NCI-H82 treated with DMSO at 0.1 percent for 48 hours (cell line): Measurements from ENCODE around the gene C11orf97.
"Not testable (repeated sequence)": the region's sequence is repeated elsewhere in the genome, so short reads cannot be mapped to it uniquely, and the experiment has no call there.

Experiments used
- DNase-seq: peaks from one replicate; lab custom pipeline; 2025; ENCODE audit not compliant: unreplicated experiment; lab: John Stamatoyannopoulos, UW

The C11orf97 gene, protein sequence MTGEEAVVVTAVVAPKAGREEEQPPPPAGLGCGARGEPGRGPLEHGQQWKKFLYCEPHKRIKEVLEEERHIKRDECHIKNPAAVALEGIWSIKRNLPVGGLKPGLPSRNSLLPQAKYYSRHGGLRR

GRCh38 chr11:94511932-94512781 is at the start of gene C11orf97:
Gene C11orf97, plus strand, starts transcription at chr11:94512461. Its CDS starts 68 bp downstream, at chr11:94512529.
- no peak for DNase-seq

DNA sequence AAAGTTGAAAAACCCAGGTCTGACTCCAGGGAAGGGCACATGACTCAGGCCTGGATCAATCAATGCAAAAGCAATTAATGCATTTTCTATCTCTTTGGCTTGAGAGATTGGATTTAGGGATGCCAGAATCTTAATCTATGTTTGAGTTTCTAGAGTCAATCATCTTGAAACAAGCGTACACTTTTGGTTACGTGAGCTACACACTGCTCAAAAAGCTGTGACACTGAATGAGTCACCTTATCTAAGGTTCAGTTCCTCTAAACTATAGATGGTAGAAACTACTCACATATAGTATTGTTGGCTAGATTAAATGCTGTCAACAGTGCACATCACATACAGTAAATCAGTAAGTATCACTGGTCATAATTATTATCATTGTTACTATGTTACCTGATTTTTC is 42.8 kb upstream of the C11orf97 start:
- DNase-seq: no peak

- no peak for DNase-seq
Observed at GRCh38 chr11:94472916-94473799, 39.1 kb upstream of the C11orf97 start.

DNA sequence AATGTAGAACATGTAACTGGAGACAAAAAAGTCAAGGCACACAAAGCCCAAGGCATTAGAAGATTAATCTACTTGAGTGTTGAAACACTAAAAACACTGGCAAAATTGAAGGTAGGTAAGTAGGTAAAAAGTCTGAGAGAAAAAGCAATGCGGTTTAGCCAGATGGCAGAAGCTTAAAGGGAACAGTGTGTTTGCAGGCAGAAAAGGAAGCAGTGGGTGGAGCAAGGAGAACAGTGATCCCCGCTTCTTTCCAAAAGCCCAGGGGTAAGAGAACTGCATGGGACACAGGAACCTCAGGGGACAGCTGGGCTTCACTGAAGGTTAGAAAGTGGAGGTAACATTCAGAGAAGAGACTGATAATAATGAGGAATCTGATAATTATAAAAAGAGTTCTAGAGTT is 34.6 kb upstream of the C11orf97 start:
- DNase-seq: no peak

DNA sequence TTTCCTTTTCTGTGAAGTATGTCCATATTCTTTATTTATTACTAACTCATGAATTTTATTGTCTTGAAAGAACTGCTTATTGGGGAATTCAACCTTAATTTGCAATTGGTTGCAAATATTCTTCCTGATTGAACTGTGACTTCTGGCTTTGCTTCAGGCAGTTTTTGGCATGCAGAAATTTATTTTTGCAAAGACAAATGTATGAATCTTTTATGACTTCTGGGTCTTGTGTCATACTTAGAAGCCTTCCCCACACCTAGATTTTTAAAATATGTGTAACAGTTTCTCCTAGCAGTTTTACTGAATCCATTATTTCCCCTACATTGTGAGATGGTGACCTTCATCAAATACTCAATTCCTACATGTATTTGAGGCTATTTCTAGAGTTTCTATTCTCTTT is 30.9 kb upstream of the C11orf97 start:
- DNase-seq: no peak

DNA sequence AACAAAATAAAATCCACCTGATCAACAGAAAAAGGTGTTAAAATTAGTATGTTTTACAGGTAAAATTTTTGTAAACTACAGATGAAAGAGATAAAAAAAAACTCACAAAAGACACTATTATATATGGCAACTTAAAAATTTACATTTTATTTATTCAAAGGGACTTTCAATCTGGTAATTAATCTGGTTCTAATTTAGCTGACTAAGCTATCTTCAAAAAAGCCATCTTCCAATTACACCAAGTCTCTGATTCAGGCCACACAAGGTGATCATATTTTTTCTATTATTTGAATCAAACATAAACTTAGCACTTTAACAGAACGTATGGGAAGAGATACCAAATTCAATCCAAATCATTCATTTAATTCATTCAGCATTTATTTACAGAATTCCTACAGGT is 26.2 kb upstream of the C11orf97 start:
- DNase-seq: no peak

- DNase-seq: peak; percentile 83
Observed at GRCh38 chr11:94493281-94494125, 18.8 kb upstream of the C11orf97 start, which contains the start of the genes ANKRD49 and MRE11. Gene ANKRD49, plus strand, starts transcription at chr11:94493984. Its CDS starts 2,710 bp downstream, at chr11:94496694. Gene MRE11, minus strand, starts transcription at chr11:94493844. Its CDS starts 1,043 bp downstream, at chr11:94492801.

DNA sequence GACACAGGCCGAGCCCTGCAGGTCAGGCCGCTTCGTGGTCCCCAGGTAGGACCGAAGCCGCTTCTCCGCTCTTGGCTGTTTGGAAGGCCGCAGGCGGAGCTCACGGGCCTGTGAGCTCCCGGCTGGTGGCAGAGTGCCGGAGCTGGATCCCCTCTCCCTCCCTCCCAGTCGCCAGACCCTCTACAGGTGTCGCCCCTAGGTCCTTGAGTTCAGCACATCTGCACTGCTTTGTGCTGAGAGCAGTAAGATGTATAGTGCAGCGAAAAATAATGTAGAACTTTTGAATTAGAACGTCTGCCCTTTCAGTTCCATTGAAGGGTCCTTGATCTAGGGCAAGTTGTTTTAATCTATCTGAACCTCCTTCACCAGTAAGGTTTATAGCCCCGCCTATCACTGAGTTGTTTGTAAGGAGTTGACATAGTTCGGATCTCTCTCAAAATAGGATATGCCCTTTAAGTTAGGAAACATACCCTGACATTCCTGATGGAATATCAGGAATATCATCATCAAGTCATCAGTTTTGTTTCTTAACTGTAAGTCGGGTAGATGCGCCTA is 18.1 kb upstream of the C11orf97 start:
- no peak for DNase-seq

- DNase-seq: no peak
Observed at GRCh38 chr11:94500181-94500580, 12.1 kb upstream of the C11orf97 start.

- DNase-seq: no peak
Observed at GRCh38 chr11:94501522-94501921, 10.7 kb upstream of the C11orf97 start.

GRCh38 chr11:94504689-94505293 is 7.5 kb upstream of the C11orf97 start:
- peak; percentile 10 for DNase-seq

GRCh38 chr11:94506513-94506912 is 5.7 kb upstream of the C11orf97 start:
- DNase-seq: not testable (repeated sequence)

- no peak for DNase-seq
Observed at GRCh38 chr11:94507485-94507884, 4.8 kb upstream of the C11orf97 start.

- DNase-seq: no peak
Observed at GRCh38 chr11:94513091-94513490, 830 bp downstream of the C11orf97 start.

DNA sequence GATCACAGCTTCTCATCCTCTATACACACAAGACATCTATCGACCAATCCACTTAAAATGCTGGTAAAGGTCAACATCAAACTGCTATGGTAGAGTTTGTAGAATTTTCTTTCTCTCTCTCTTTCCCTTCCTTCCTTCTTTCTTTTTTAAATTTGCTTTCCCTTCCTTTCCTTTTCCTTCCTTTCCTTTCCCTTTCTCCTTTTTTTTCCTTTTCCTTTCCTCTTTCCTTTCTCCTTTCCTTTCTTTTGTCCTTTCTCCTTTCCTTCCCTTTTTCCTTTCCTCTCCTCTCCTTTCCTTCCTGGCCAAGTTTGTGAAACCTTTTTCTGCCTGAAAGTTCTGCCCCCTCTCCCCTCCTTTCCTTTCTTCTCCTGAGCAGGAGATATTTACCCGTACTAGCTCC is 3.1 kb downstream of the C11orf97 start:
- no peak for DNase-seq

DNA sequence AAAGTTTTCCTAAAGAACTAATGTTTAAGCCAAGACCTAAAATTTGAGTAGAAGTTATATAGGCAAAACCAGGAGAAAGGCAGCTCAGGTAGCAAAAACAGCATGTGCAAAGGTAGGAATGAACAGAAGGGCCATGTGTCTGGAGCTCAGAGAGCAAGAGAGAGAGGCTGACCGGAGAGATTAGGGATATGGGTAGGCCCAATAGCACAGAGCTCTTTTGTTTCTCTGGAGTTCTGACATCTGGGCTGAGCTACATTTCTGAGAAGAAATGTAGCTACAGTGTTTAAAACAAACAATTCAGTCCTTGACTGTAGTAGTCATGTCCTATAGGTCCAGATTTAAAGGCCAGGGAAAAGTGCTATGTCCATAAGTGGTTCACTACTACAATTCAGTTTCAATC is 4.5 kb downstream of the C11orf97 start:
- DNase-seq: no peak

DNA sequence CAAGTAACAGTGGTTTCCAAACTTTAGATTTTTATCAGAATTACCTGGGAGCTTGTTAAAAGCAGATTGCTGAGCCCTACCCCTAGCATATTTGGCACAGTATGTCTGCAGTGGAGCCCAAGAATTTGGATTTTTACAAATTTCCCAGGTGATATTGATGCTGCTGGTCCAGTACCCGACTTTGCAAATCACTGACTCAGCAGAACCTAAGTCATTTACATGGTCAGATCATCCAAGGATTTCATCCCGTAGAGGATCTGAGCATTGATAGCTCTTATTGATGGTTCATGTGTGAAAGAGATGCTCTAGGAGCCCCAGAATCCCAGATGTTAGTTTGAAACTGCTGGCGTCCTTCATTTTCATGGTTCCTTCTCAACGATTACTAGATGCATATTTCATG is 6.0 kb downstream of the C11orf97 start:
- DNase-seq: no peak

GRCh38 chr11:94519478-94520084 is 7.3 kb downstream of the C11orf97 start:
- no peak for DNase-seq

DNA sequence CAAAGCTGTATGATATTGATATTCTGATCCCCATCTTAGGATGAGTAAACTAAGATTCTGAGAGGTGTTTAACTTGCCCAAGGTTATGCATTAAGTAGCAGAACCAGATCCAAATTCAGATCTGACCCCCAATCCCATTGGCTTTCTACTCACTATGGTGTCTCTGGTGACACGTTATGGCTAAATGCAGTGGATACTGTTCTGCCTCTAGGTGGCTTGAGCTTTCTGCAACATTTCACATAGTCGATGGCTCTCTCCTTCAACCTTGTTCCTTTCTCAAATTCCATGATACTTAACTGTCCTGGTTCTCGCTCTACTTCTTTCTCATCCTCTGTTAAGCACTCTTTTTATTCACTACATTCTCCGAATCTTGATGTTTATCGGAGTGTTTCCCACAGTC is 9.4 kb downstream of the C11orf97 start:
- no peak for DNase-seq
